ENCODE measurements around the gene CMTM3.
"Not testable (repeated sequence)": the region's sequence is repeated elsewhere in the genome, so short reads cannot be mapped to it uniquely, and the experiment has no call there.

The CMTM3 gene

GRCh38 chr16:66651965-66652364 lies 47.5 kb downstream of the CMTM3 start:
- Mint-ChIP-seq H3K9me3 (no peaks in the 10 kb centered on the region), H3K27me3 (no peaks in the 10 kb centered on the region), H3K36me3 (ENCODE audit: low read depth) (no peaks in the 10 kb centered on the region), H3K4me3 (no peak overlapping the region), H3K27ac (no peak overlapping the region), H3K4me1 (ENCODE audit: low read depth) (peaks cover 13% of the 10 kb centered on the region)

DNA sequence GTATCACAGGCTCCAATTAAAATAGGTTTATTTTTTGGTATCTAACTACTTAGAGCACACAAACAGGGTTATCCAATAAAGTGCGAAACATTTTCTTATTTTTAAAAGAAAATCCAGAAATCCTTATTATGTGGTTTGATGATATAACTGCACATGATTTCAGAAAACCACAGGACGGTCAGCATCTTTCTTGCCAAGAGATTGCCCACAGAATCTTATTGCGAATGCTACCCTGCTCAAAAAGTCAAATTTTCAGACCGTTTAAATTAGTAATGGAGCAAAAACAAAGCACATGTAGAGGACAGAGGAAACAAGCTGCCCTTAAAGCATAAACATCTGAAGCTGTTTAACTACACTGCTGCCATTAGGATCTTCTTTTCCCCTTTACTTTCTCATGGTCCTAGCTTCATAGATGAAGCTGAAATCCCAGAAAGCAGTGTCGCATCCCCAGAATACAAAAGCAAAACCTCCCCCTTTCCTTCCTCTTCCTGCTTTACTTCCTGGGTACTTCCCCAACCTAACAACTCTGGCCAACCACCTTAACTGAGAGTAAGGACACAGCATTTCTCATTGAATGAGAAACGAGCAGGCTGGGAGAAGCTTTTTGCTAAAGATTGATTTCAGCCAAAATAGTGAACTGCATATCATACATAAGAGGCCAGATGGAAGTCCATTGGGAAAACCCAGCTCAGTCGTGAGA lies 48.3 kb downstream of the CMTM3 start:
- Mint-ChIP-seq H3K36me3 (ENCODE audit: low read depth) (no peaks in the 10 kb centered on the region), H3K4me1 (ENCODE audit: low read depth) (peaks cover 13% of the 10 kb centered on the region), H3K9me3 (no peaks in the 10 kb centered on the region), H3K4me3 (no peak overlapping the region), H3K27ac (no peak overlapping the region), H3K27me3 (no peaks in the 10 kb centered on the region)

DNA sequence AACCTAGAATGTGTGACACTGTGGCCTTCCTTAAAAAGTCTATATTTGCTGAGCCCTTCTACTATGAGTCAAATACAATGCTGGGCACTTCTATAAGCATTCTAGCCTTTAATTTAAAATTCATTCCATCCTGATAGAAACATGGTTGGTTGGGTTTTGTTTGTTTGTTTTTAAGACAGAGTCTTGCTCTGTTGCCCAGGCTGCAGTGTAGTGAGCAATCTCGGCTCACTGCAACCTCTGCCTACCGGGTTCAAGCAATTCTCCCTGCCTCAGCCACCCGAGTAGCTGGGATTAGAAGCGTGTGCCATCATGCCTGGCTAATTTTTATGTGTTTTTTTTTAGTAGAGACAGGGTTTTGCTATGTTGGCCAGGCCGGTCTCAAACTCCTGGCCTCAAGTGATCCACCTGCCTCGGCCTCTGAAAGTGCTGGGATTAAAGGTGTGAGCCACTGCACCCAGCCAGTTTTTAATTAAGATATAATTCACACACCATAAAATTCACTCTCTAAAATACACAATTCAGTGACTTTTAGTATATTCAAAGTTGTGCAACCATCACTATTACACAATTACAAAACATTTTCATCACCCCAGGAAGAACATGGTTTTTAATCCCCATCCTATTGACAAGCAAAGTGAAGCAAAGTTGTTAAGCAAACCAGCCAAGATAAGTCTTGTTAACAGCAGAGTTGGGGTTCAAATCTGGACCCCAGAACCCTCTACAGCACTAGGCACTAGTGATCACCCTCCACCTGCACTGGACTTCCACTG lies 49.3 kb downstream of the CMTM3 start:
- no peaks in the 10 kb centered on the region for H3K9me3 Mint-ChIP-seq
- H3K4me1 Mint-ChIP-seq (ENCODE audit: low read depth) = peaks cover 13% of the 10 kb centered on the region
- no peak overlapping the region for H3K27ac Mint-ChIP-seq
- no peaks in the 10 kb centered on the region for H3K36me3 Mint-ChIP-seq (ENCODE audit: low read depth)
- no peak overlapping the region for H3K4me3 Mint-ChIP-seq
- H3K27me3 Mint-ChIP-seq = peaks cover 6% of the 10 kb centered on the region

DNA sequence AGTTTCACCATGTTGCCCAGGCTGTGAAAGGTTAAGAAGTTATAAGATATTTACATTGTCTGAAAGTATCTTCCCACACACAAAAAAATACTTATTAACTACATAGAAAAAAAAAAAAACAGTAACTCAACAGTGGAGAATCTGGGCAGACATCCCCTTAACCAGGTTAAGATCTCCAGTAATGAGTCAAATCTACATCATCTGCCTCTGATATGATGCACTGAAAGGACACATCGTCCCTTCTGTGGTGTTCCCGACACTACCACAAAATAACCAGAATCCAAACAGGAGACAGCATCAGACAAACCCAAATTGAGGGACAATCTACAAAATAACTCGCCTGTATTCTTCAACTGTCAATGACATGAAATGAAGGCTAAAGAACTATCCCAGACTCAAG lies 52.0 kb downstream of the CMTM3 start:
- no peaks in the 10 kb centered on the region for H3K36me3 Mint-ChIP-seq (ENCODE audit: low read depth)
- H3K9me3 Mint-ChIP-seq = no peaks in the 10 kb centered on the region
- H3K27ac Mint-ChIP-seq = no peak overlapping the region
- peaks cover 4% of the 10 kb centered on the region for H3K4me1 Mint-ChIP-seq (ENCODE audit: low read depth)
- no peak overlapping the region for H3K4me3 Mint-ChIP-seq
- H3K27me3 Mint-ChIP-seq = peaks cover 8% of the 10 kb centered on the region

DNA sequence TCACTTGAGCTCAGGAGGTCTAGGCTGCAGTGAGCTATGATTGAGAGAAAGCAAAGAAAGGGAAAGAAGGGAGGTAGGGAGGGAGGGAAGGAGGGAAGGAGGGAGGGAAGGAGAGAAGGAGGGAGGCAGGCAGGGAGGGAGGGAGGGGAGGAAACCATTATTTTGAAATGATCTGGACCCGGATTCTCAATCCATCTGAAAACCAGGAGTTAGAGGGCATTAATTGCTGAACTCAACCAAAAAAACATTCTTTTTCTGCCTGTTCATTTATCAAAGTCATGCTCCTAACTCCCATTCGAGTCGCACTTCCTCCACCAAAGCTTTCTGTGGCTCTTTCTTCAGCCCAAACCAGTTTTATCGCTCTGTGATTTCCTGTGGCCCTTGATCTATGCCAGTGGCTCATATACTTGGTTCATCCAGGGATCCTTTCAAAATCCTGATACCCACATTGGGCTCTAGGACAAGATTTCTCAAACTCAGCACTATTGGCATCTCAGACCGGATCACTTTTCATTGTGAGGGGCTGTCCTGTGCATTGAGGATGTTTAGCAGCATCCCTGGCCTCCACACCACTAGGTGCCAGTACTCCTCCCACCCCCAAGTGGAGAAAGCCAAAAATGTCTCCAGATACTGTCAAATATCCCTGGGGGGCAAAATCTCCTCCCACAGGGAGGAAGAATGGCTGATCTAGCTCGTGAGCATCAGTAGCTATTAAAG lies 53.8 kb downstream of the CMTM3 start:
- Mint-ChIP-seq H3K4me3 (no peak overlapping the region), H3K36me3 (ENCODE audit: low read depth) (no peaks in the 10 kb centered on the region), H3K27ac (no peak overlapping the region), H3K4me1 (ENCODE audit: low read depth) (no peaks in the 10 kb centered on the region), H3K27me3 (peaks cover 10% of the 10 kb centered on the region), H3K9me3 (no peaks in the 10 kb centered on the region)

DNA sequence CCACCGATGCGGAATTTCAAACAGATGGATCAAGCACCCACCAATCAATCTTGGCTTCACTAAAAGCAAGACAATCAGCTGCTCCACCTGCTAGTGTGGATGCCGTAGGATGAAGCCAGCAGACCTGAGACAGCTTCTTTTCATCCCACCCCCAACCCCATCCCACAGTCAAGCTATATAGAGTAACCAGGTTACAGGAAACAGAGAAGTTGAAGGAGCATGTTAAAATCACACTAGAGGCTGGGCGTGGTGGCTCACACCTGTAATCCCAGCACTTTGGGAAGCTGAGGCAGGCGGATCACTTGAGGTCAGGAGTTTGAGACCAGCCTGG lies 54.3 kb downstream of the CMTM3 start:
- no peaks in the 10 kb centered on the region for H3K9me3 Mint-ChIP-seq
- H3K4me3 Mint-ChIP-seq = no peak overlapping the region

DNA sequence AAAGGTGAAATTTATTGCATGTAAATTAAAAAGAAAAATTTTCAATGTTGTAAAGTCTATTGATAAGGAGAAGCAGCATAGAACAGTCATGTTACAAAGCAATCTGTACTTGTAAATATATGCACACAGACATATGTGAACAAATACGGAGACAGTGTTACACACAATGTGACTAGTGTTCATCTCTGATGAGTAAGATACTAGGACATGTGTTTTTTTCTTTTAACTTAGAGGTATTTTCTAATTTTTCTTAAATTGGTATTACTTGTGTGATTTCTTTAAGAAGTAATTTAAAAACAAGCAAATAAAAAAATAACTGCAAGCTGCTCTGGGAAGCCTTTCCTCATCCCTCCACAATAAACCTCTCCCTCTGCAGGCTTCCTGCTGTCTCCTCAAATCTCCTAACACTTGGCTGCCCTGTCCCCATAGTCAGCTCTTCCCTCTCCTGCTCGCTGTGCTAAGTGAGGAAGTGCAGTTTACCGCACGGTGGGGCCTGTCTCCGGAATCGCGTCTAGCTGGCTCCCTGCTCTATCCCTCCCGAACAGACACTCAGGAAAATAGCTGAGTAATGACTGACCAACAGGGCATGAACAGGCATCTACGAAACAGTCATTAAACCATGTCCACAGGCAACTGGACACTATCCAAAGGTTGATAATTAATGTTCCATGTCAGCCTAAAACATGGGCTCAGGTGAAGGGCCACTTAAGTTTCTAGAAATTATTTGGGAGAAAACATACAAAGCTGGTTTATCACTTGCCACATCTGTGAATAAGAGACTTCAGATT lies 56.1 kb downstream of the CMTM3 start:
- Mint-ChIP-seq H3K27me3 (peaks cover 10% of the 10 kb centered on the region), H3K4me3 (no peak overlapping the region), H3K9me3 (no peaks in the 10 kb centered on the region), H3K36me3 (ENCODE audit: low read depth) (no peaks in the 10 kb centered on the region), H3K4me1 (ENCODE audit: low read depth) (no peaks in the 10 kb centered on the region), H3K27ac (no peak overlapping the region)

More for the DNA sequence above, 54.3 kb downstream of the CMTM3 start:
- Mint-ChIP-seq H3K27me3 (peaks cover 10% of the 10 kb centered on the region), H3K27ac (no peak overlapping the region), H3K4me1 (ENCODE audit: low read depth) (no peaks in the 10 kb centered on the region), H3K36me3 (ENCODE audit: low read depth) (no peaks in the 10 kb centered on the region)

DNA sequence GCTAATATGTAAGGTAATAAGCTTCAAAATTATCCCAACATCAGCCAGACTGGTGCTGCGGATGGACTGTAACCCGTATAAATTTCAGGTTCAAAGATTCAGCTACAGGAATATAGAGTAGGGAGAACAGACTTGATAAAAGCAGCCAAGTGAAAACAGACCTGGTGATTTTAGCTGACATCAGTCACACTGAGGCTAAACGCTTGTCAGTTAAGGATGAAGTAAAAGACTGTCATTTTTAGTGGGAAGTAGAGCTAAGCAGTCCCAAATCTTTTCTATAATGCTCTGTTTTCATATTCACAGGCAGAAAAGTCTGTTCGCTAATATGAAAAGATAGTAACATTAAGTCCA lies 56.7 kb downstream of the CMTM3 start:
- Mint-ChIP-seq H3K4me1 (ENCODE audit: low read depth) (no peaks in the 10 kb centered on the region), H3K4me3 (no peak overlapping the region), H3K36me3 (ENCODE audit: low read depth) (no peaks in the 10 kb centered on the region), H3K9me3 (no peaks in the 10 kb centered on the region), H3K27me3 (peaks cover 10% of the 10 kb centered on the region), H3K27ac (no peak overlapping the region)

- not testable (repeated sequence) for H3K4me1 Mint-ChIP-seq (ENCODE audit: low read depth); H3K9me3 Mint-ChIP-seq; H3K27me3 Mint-ChIP-seq; H3K4me3 Mint-ChIP-seq; H3K27ac Mint-ChIP-seq; H3K36me3 Mint-ChIP-seq (ENCODE audit: low read depth)
Observed at GRCh38 chr16:66661671-66662346, 57.3 kb downstream of the CMTM3 start.

- Mint-ChIP-seq H3K9me3 (no peaks in the 10 kb centered on the region), H3K27ac (no peak overlapping the region), H3K4me3 (no peak overlapping the region), H3K27me3 (peaks cover 10% of the 10 kb centered on the region), H3K4me1 (ENCODE audit: low read depth) (no peaks in the 10 kb centered on the region), H3K36me3 (ENCODE audit: low read depth) (no peaks in the 10 kb centered on the region)
Observed at GRCh38 chr16:66662445-66663194, 58.1 kb downstream of the CMTM3 start.

Data from stimulated activated naive CD8-positive, alpha-beta T cell treated with anti-CD3 and anti-CD28 coated beads, Interleukin-15, Interleukin-2, amounts not matched to agents 100 ng/mL and 50 ng/mL, for 24 hours (primary cell).